ENCODE results near the gene ADSL. TPM values are rescaled to one million over a fixed set of nuclear protein-coding genes. Genes with fewer than 3 reads are reported as not detected.

The ADSL gene
- total and polyA plus RNA-seq, 2 of the 4 experiments (the other 2 are of a cell fraction), result 93.6 to 229 TPM

DNA sequence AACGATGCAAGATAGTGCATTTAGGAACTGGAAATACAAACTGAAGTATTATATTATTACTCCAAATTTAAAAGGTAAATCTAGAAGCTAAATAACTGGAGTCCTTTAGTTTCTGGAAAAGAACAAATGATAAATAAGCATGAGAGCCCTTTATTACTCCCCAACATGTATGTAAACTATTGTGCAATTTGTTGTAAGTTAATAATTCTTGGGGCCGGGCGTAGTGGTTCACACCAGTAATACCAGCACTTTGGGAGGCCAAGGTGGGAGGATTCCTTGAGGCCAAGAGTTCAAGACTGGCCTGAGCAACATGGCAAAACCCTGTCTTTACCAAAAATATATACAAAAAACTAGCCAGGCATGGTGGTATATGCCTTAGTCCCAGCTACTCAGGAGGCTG, 35.2 kb downstream of the ADSL start:
- Histone ChIP-seq H2AFZ (replicated peaks; ENCODE audit: low read length, poor library complexity) (no peak overlapping the region), H3K27ac (ENCODE audit: insufficient read depth, low read length) (no peak overlapping the region), H3K4me1 (ENCODE audit: control insufficient read depth, insufficient read depth, low read length) (peaks cover 3% of the 10 kb centered on the region; the same call in 1 of the 2 replicates), H3K18ac (ENCODE audit: low read depth, low read length) (no peak overlapping the region), H4K91ac (ENCODE audit: insufficient read depth, low read depth, low read length) (no peak overlapping the region), H3K4me3 (ENCODE audit: insufficient read depth, low read depth, low read length) (no peak overlapping the region), H3K4ac (ENCODE audit: low read depth, low read length) (no peak overlapping the region), H3K27me3 (ENCODE audit: control insufficient read depth, insufficient read depth, low read length) (no peaks in the 10 kb centered on the region), H3K9me1 (ENCODE audit: insufficient read depth, low read length) (peaks cover 22% of the 10 kb centered on the region), H2BK15ac (ENCODE audit: low read depth, low read length) (no peak overlapping the region), H3K23ac (ENCODE audit: low read depth, low read length) (no peak overlapping the region), H2AK9ac (replicated peaks; ENCODE audit: low read depth, low read length, poor library complexity) (no peak overlapping the region), H2AK5ac (ENCODE audit: low read depth, low read length) (no peak overlapping the region), H3K56ac (ENCODE audit: extremely low read depth, insufficient read depth, low read length) (no peak overlapping the region), H3K14ac (replicated peaks; ENCODE audit: low read depth, low read length) (no peak overlapping the region), H4K5ac (ENCODE audit: low read depth, low read length) (no peak overlapping the region), H3K9ac (ENCODE audit: low read depth, low read length) (no peak overlapping the region), H3K36me3 (ENCODE audit: control insufficient read depth, insufficient read depth, low read length) (no peaks in the 10 kb centered on the region), H2BK20ac (ENCODE audit: low read depth, low read length) (no peak overlapping the region), H2BK5ac (ENCODE audit: low read depth, low read length, poor library complexity, severe bottlenecking) (no peak overlapping the region), H3K4me2 (ENCODE audit: low read depth, low read length) (no peak overlapping the region), H4K8ac (ENCODE audit: low read depth in 2 of 2, low read length in 2 of 2) (no peak overlapping the region), H4K20me1 (ENCODE audit: insufficient read depth, low read length) (peaks cover 36% of the 10 kb centered on the region), H3K9me3 (ENCODE audit: control insufficient read depth, insufficient read depth, low read length) (no peaks in the 10 kb centered on the region), H2BK120ac (ENCODE audit: low read depth, low read length) (no peak overlapping the region), H3K79me1 (ENCODE audit: low read depth in 1 of 2, low read length in 2 of 2) (peaks cover 50 to 86% of the 10 kb centered on the region in 2 experiments)
- DNase-seq (no peak), ATAC-seq (ENCODE audit: low read depth) (no peak)
- ChIA-PET POLR2A (ENCODE audit: unreplicated experiment) (no interaction called here), CTCF (no interaction called here)
- dilution Hi-C loops (cut with HindIII; ENCODE audit: low sequenced_read_pairs, unreplicated experiment), result no loop called here
- BruUV-seq (replicated peaks), result no TSS peak
- in situ Hi-C loops (cut with MboI; ENCODE audit: low sequenced_read_pairs), result no loop called here
- intact Hi-C loops (cut with micrococcal nuclease), result no loop called here
- peak; percentile 42 for TF ChIP-seq CEBPB (IDR thresholded peaks at IDR 0.05; ENCODE audit: low read depth, low read length)
- no peak for TF ChIP-seq RAD21 (IDR thresholded peaks at IDR 0.05; ENCODE audit: low read length)
- WGBS, 2 experiments (ENCODE audit: extremely low coverage in 2 of 2, insufficient read length in 1 of 2), result no CpG with 5 or more reads among the region's 3 CpGs
